HG03378 (cell line): ENCODE data around the gene MEP1A.
"Not testable (repeated sequence)": the region's sequence is repeated elsewhere in the genome, so short reads cannot be mapped to it uniquely, and the experiment has no call there.

Experiments
- ATAC-seq: cut with Tn5 transposase; IDR thresholded peaks from one replicate; pipeline ENCODE4 v1.9.1; 2021; ENCODE audit warnings: mild to moderate bottlenecking, moderate library complexity; ENCODE audit not compliant: unreplicated experiment

MEP1A gene

DNA sequence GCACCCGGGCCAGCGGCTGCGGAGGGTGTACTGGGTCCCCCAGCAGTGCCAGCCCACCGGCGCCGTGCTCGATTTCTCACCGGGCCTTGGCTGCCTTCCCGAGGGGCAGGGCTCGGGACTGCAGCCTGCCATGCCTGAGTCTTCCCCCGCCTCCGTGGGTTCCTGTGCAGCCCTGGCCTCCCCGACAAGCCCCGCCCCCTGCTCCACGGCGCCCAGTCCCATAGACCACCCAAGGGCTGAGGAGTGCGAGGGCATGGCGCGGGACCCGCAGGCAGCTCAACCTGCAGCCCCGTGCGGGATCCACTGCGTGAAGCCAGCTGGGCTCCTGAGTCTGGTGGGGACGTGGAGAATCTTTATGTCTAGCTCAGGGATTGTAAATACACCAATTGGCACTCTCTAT is 18.5 kb upstream of the MEP1A start:
- ATAC-seq, result not testable (repeated sequence)

DNA sequence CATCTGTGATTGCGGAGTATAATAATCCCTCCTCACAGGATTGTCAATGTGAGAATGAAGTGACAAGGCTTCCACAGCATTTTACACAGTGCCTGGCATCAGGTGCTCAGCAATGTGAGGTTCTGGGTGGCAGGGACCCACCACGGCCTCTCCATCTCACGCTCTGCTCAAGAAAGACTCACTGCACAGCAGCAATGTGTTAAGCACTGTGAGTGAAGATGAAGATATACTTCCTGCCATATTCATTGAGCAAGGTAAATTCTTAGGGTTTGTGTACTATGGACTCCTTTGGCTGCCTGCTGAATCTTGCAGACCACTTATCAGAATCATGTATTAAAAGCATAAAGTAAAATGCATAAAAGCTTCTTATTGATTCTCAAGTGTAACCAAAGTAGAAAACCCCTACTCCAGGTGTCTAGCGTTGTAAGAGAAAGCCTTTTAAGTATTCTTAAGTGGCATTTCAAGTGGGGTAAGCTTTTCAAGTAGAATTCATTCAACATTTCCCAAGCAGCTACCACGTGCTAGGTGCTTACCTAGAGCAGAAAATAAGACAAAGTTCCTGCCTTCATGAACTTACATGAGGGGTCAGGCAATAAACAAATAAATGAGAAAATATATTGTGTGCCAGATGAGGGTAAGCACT is 17.0 kb upstream of the MEP1A start:
- no peak for ATAC-seq

GRCh38 chr6:46777476-46778346 is 15.5 kb upstream of the MEP1A start:
- no peak for ATAC-seq

DNA sequence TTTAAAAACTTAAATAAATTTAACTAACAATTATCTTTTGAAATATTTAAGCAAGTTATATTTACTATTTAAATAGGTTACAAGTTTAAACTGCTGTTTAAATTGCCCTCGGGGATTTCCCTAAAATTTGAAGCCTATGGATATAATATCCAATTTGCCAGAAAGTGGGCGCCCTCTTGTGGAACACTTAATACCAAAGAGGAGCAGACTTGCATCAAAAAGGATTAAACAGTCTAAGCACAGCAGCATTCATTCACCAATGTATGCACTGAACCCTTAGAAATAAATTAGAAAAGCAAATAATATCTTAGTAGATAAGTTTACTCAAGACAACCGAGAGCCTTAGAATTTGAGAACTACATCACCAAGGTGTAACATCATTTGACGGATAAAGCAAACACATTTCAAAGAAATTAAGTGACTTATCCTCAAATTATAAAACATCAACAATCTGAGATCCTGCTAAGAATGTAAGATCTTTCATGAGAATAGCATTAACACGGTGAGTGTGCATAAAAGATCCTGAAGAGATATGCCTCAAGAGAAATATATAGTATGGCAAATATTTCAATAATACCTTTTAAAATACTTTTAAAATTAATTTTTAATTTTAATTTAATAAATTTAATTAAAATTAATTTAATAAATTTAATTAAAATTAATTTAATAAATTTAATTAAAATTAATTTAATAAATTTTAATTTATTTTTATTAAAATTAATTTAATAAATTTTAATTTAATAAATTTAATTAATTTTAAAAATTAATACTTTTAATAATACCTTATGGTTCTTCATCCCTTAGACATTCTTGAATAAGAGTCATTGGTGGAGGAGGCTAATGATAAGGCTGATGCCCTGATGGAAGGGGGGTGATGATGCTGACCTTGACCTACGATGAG is 11.5 kb upstream of the MEP1A start:
- no peak for ATAC-seq

- ATAC-seq, result no peak
Observed at GRCh38 chr6:46784535-46784934, 8.7 kb upstream of the MEP1A start.

DNA sequence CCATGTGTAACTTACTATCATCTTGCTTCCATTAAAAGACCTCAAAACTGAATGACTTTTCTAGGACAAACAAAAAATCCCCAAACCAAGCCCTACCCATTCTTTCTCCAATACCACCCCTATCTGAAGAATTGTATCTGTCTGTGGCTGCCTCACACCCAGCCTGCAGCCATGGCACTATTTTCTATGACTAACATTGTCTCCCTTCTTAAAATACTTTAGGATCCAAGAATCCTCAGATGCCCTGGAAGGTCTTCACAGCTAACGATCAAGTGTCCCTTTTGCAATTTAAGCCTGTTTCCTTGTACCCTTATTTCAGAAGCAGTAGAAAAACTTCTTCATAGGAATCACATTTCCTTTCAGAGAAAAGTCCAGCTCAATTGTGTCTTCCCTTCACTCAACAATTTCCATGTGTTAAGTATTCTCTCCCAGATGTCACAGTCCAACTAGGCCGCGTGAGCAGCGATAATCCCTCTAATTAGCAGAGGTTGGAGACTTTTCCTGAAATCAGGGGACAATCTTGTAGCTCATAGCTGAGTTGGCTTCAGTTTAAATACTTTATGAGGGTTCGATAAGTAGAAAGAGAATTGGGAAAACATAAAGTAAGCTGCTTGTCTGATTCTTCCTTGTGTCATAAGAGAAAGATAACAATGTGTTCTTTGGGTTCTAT is 5.2 kb upstream of the MEP1A start:
- ATAC-seq, result no peak

GRCh38 chr6:46788791-46789190 is 4.4 kb upstream of the MEP1A start:
- ATAC-seq, result no peak

- no peak for ATAC-seq
Observed at GRCh38 chr6:46789434-46790354, 3.5 kb upstream of the MEP1A start.

DNA sequence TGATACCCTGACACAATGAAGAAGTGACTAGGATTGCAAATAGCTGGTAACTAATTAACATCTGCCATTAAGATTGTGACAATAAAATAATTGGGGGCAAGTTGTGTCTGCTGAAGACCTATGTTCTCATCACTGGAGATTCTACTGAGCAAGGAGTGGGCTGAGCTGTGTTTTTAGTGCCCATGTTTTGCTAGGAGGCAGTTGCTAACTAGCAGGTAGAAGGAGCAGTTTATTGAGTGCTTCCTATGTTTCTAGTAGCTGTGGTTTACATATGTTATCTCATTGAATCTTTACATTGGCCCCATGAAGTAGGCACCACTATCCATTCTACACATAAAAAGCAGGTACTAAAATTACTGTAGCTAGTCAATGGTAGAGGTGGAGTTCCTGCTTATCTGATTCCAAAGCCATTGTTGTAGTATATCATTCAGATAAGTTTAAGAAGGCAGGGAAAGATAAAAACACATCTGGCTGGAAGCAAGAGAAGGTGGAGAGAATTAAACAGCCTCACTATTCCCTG is 2.8 kb upstream of the MEP1A start:
- ATAC-seq, result no peak

DNA sequence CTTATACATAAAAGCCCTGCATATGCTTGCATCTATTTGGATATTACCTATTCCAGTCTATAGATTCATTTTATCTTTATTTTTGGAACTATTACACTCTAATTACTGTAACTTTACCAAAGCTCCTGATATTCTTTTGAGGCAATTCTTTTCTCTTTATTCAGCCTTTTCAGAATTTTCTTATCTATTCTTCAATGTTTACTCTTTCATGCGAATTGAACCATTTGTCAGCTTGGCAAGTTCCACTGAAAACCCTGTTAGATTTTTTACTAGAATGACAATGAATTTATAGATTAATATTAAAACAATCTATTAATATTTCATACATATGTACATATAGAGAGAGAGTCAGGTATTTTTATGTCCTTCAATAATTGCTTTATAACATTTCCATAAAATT is 554 bp upstream of the MEP1A start:
- ATAC-seq, result no peak

DNA sequence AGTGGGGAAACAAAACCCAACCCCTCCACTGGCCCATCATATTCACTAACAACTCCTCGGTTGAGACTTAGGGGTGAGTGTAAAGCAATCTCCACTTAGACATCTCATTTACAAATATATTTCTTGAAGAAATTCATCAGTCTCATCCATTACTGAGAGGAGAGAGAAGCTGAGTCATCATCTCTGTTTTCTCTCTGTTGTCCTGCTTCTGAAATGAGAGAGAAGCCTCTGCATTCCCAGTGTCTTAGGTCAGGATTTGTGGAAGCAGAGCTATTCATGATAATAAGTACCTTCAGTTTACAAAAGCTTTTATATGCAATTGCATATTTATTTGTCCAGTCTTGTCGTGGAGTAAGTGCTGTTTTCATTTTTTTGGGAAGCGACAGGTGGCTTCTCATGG is 879 bp downstream of the MEP1A start:
- ATAC-seq, result no peak

DNA sequence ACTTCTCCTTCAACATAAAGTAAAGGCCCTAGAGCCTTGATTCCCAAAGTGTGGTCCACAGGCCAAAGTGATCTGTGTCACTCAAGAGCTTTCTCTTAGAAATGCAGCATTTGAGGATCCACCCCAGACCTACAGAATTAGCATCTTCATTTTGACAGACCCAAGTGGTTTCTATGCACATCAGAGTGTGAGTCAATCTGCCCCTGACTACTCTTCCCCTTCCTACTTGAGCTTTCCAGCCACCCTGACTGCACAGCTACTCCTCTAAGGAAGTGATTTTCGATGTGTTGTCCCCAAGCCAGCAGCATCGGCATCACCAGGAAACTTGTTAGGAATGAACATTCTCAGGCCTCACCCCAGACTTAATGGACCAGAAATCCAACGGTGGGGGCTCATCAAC is 2.6 kb downstream of the MEP1A start:
- ATAC-seq, result no peak

DNA sequence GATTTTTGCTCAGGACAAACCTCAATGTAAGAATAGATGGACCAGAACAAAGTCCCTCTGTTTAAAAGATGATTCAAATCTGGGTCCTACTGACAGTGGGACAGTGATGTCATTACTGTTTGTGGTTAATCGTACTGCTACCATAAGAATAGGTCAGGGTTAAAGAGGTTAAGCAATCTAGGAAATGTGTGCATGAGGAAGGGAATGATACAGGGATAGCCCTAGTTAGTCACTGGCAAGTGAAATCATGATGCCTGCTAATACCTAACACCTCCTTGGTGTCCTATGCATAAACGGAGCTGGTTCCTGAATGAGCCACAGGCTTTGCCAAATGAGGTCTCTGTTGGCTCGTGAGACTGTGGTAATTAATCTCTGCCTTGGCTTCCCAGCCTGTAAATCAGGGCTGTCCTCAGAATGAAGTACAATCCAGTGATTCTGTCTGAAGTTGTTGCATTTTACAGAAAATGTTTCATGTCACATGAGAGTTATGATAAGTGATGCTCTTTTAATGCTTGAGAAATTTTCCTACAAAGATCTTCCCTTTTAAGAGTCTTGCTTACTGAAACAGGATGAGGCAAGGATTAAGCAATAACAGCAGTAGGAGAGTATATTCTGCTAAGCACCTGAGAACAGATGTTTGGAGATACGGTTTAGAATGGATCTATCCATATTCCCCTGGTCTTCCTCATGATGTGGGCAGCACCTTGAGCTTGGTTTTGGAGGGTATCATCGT is 3.8 kb downstream of the MEP1A start:
- ATAC-seq, result no peak

DNA sequence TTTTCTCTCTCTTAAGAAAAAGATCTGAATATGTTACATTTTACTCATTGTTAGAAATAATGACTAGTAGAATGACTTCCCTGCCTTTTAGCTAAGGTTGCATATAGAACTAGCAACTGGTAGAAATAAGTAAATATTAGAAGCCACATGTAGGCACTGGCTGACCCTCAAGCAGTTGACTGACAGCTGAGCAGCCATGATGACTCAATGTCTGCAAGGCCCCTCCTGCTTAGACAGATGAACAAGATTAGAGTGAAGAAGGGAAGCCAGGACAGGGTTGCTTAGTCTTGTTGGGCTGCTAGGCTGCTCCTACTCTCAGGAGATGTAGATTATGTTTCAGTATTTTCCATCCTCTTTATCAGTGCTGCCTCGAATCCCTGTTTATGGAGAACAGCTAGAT is 6.5 kb downstream of the MEP1A start:
- no peak for ATAC-seq

- ATAC-seq, result no peak
Observed at GRCh38 chr6:46808806-46809205, 15.6 kb downstream of the MEP1A start.

GRCh38 chr6:46815130-46815529 is 21.9 kb downstream of the MEP1A start:
- no peak for ATAC-seq

DNA sequence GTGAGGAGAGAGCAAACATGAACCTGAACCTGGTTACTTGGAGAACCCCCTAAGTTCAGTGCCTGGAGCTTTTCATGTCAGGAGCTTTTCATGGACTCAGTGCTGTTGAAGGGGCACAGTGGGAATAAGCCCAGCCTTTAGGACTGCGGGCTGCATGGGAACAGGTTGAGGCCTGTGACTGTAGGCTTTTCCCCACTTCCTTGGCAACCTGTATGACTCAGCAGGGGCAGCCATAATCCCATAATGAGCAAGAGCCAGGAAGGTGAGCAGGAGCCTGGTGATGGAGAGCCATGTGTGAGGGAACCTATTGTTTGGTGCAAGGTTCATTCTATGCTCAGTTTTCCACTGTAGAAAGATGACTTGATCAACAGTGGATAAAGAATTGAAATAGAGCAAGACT is 23.4 kb downstream of the MEP1A start:
- no peak for ATAC-seq

- ATAC-seq, result no peak
Observed at GRCh38 chr6:46819561-46819960, 26.4 kb downstream of the MEP1A start.

DNA sequence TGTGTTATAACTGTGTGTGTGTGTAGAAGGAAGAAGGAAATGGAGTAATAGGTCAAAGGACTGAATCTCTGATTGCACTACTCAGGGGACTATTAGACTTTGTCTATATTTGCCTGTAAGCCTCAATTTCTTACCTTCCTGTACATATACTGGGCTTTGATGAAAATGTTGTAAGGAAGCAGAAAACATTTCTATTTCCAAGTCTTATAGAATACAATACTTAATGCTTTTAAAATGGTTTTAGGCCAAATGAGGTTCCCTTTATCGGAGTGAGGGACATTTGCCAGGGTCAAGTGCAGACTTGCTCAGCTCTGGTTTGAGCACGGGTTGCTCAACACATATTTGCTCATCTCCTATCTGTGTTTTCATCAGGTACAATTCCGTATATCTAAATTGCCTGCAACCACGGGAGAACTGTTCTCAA is 28.3 kb downstream of the MEP1A start:
- ATAC-seq, result no peak
